ENCODE results near the gene SRPRB.

The SRPRB gene
- 28.4 to 79.5 (median 56.6) reads per million in 17 experiments for total RNA-seq

GRCh38 chr3:133805702-133806475 is at the start of gene SRPRB:
Gene SRPRB (plus strand): TSS chr3:133805815. CDS start chr3:133805849, 34 bp downstream.
- peak; percentile 96 to 98 (median 96) for DNase-seq

GRCh38 chr3:133756716-133757694 is 48.6 kb upstream of the SRPRB start:
- DNase-seq: no peak

GRCh38 chr3:133757701-133758567 is 47.7 kb upstream of the SRPRB start:
- no peak for DNase-seq

- no peak for DNase-seq
Observed at GRCh38 chr3:133758568-133758928, 47.1 kb upstream of the SRPRB start.

- DNase-seq: no peak
Observed at GRCh38 chr3:133758964-133759739, 46.5 kb upstream of the SRPRB start.

- DNase-seq: no peak
Observed at GRCh38 chr3:133759740-133760305, 45.8 kb upstream of the SRPRB start.

GRCh38 chr3:133760916-133761315 is 44.7 kb upstream of the SRPRB start:
- no peak for DNase-seq

GRCh38 chr3:133761605-133762484 is 43.8 kb upstream of the SRPRB start:
- no peak for DNase-seq

GRCh38 chr3:133762539-133762938 is 43.1 kb upstream of the SRPRB start:
- DNase-seq: no peak

- DNase-seq: peak; percentile 75 to 83 (median 78)
Observed at GRCh38 chr3:133763797-133764683, 41.6 kb upstream of the SRPRB start.

- DNase-seq: no peak
Observed at GRCh38 chr3:133765256-133765655, 40.4 kb upstream of the SRPRB start.

GRCh38 chr3:133767607-133768006 is 38.0 kb upstream of the SRPRB start:
- DNase-seq: peak in 1 of 4 experiments; percentile 2

GRCh38 chr3:133769536-133769935 is 36.1 kb upstream of the SRPRB start:
- no peak for DNase-seq

- no peak for DNase-seq
Observed at GRCh38 chr3:133773732-133774131, 31.9 kb upstream of the SRPRB start.

- DNase-seq: no peak
Observed at GRCh38 chr3:133775309-133775708, 30.3 kb upstream of the SRPRB start.

GRCh38 chr3:133775835-133776234 is 29.8 kb upstream of the SRPRB start:
- no peak for DNase-seq

GRCh38 chr3:133776794-133777438 is 28.7 kb upstream of the SRPRB start:
- no peak for DNase-seq

GRCh38 chr3:133777807-133778568 is 27.6 kb upstream of the SRPRB start:
- no peak for DNase-seq
